GM20431 (cell line): ENCODE data around the gene B3GAT1.

Experiments used
- in situ Hi-C: fragments of 300-500 bp; cut with MseI, MboI; formaldehyde crosslinking; loops from one replicate; pipeline ENCODE4 v1.15.0; 2020; ENCODE audit warnings: low sequenced_read_pairs; ENCODE audit not compliant: unreplicated experiment

The B3GAT1 gene

GRCh38 chr11:134394311-134394710, 17.7 kb downstream of the B3GAT1 start:
- in situ Hi-C loops: no loop called here

- in situ Hi-C loops: no loop called here
Measured at GRCh38 chr11:134393638-134394037, 18.4 kb downstream of the B3GAT1 start.

- in situ Hi-C loops: no loop called here
Measured at GRCh38 chr11:134392953-134393615, 19.0 kb downstream of the B3GAT1 start.

- in situ Hi-C loops: no loop called here
Measured at GRCh38 chr11:134391656-134392055, 20.4 kb downstream of the B3GAT1 start.

- in situ Hi-C loops: no loop called here
Measured at GRCh38 chr11:134390706-134391569, 21.1 kb downstream of the B3GAT1 start.

- in situ Hi-C loops: no loop called here
Measured at GRCh38 chr11:134389464-134390180, 22.4 kb downstream of the B3GAT1 start.

GRCh38 chr11:134388590-134388989, 23.5 kb downstream of the B3GAT1 start:
- in situ Hi-C loops: no loop called here

- in situ Hi-C loops: no loop called here
Measured at GRCh38 chr11:134387501-134387900, 24.5 kb downstream of the B3GAT1 start.

GRCh38 chr11:134386945-134387344, 25.1 kb downstream of the B3GAT1 start:
- in situ Hi-C loops: no loop called here

- in situ Hi-C loops: no loop called here
Measured at GRCh38 chr11:134385774-134386565, 26.1 kb downstream of the B3GAT1 start.

GRCh38 chr11:134385171-134385570, 26.9 kb downstream of the B3GAT1 start:
- in situ Hi-C loops: no loop called here

- in situ Hi-C loops: no loop called here
Measured at GRCh38 chr11:134384406-134384805, 27.6 kb downstream of the B3GAT1 start.

- in situ Hi-C loops: no loop called here
Measured at GRCh38 chr11:134383576-134384221, 28.3 kb downstream of the B3GAT1 start.

GRCh38 chr11:134382830-134383229, 29.2 kb downstream of the B3GAT1 start:
- in situ Hi-C loops: no loop called here

- in situ Hi-C loops: no loop called here
Measured at GRCh38 chr11:134382257-134382656, 29.8 kb downstream of the B3GAT1 start.

GRCh38 chr11:134380785-134381184, 31.3 kb downstream of the B3GAT1 start:
- in situ Hi-C loops: no loop called here

- in situ Hi-C loops: no loop called here
Measured at GRCh38 chr11:134380229-134380628, 31.8 kb downstream of the B3GAT1 start.

- in situ Hi-C loops: no loop called here
Measured at GRCh38 chr11:134379241-134379640, 32.8 kb downstream of the B3GAT1 start.

GRCh38 chr11:134377876-134378275, 34.2 kb downstream of the B3GAT1 start:
- in situ Hi-C loops: no loop called here
